ENCODE results near the gene KLHDC7B. TPM values are rescaled to one million over a fixed set of nuclear protein-coding genes. Genes with fewer than 3 reads are reported as not detected.

KLHDC7B gene
- total RNA-seq, 2 donors from 2014 or later, result not detected

- no peak overlapping the region for H3K4me3 ChIP-seq
- no peaks in the 10 kb centered on the region for H3K27me3 ChIP-seq
- H3K27ac ChIP-seq, result no peak overlapping the region
- DNase-seq (ENCODE audit: low spot score), result no peak
- TF ChIP-seq CTCF (IDR thresholded peaks at IDR 0.05), result no peak
- no peaks in the 10 kb centered on the region for H3K36me3 ChIP-seq
- no peaks in the 10 kb centered on the region for H3K4me1 ChIP-seq
- no peaks in the 10 kb centered on the region for H3K9me3 ChIP-seq
Observed at GRCh38 chr22:50556703-50557102, 11.0 kb downstream of the KLHDC7B start.

- Histone ChIP-seq H3K4me1 (peaks cover 0 to 10% of the 10 kb centered on the region in 2 donors), H3K4me3 (no peak overlapping the region), H3K36me3 (no peaks in the 10 kb centered on the region), H3K9me3 (no peaks in the 10 kb centered on the region), H3K27me3 (no peaks in the 10 kb centered on the region), H3K27ac (no peak overlapping the region)
- no peak for TF ChIP-seq CTCF (IDR thresholded peaks at IDR 0.05)
- DNase-seq (ENCODE audit: low spot score), result no peak
Observed at GRCh38 chr22:50560034-50560433, 14.3 kb downstream of the KLHDC7B start.

GRCh38 chr22:50561401-50562358 is 16.0 kb downstream of the KLHDC7B start:
- no peak overlapping the region for H3K27ac ChIP-seq
- no peak overlapping the region for H3K4me3 ChIP-seq
- H3K9me3 ChIP-seq, result no peaks in the 10 kb centered on the region
- no peak for DNase-seq (ENCODE audit: low spot score)
- no peaks in the 10 kb centered on the region for H3K36me3 ChIP-seq
- no peaks in the 10 kb centered on the region for H3K27me3 ChIP-seq
- TF ChIP-seq CTCF (IDR thresholded peaks at IDR 0.05), result no peak
- H3K4me1 ChIP-seq, result peaks cover 0 to 10% of the 10 kb centered on the region in 2 donors

- peak within 1 kb of the TSS; percentile 79 to 89 for H3K27ac ChIP-seq
- H3K36me3 ChIP-seq, result peaks cover 6% of the 10 kb centered on the region
- no peaks in the 10 kb centered on the region for H3K9me3 ChIP-seq
- H3K4me1 ChIP-seq, result peaks cover 0 to 10% of the 10 kb centered on the region in 2 donors
- H3K27me3 ChIP-seq, result no peaks in the 10 kb centered on the region
- peak within 1 kb of the TSS; percentile 49 to 64 for H3K4me3 ChIP-seq
- DNase-seq (ENCODE audit: low spot score), result peak; percentile 96
- peak; percentile 95 to 98 for TF ChIP-seq CTCF (IDR thresholded peaks at IDR 0.05)
Observed at GRCh38 chr22:50562523-50563412, 17.1 kb downstream of the KLHDC7B start, which contains the start of gene SYCE3. TSS of gene SYCE3 (minus strand) at chr22:50562919. CDS start at chr22:50556405, 6,514 bp downstream.

- H3K27me3 ChIP-seq, result no peaks in the 10 kb centered on the region
- no peak for TF ChIP-seq CTCF (IDR thresholded peaks at IDR 0.05)
- H3K4me1 ChIP-seq, result peaks cover 0 to 10% of the 10 kb centered on the region in 2 donors
- peak overlapping the region; percentile 49 to 64 for H3K4me3 ChIP-seq
- H3K36me3 ChIP-seq, result peaks cover 14% of the 10 kb centered on the region
- H3K27ac ChIP-seq, result peak overlapping the region; percentile 79 to 89
- H3K9me3 ChIP-seq, result no peaks in the 10 kb centered on the region
- no peak for DNase-seq (ENCODE audit: low spot score)
Observed at GRCh38 chr22:50563413-50564160, 17.9 kb downstream of the KLHDC7B start.
